CD4-positive, alpha-beta T cell treated with Interleukin-6 at 100 ng/mL for 8 hours (primary cell): Measurements from ENCODE around the gene UGT2B7.
"Not testable (repeated sequence)": the region's sequence is repeated elsewhere in the genome, so short reads cannot be mapped to it uniquely, and the experiment has no call there.

ENCODE experiments used
- DNase-seq: peaks from one replicate; pipeline ENCODE4 v3.0.0-alpha.2; 2020; ENCODE audit warnings: mixed read lengths, low spot score

Gene UGT2B7

DNA sequence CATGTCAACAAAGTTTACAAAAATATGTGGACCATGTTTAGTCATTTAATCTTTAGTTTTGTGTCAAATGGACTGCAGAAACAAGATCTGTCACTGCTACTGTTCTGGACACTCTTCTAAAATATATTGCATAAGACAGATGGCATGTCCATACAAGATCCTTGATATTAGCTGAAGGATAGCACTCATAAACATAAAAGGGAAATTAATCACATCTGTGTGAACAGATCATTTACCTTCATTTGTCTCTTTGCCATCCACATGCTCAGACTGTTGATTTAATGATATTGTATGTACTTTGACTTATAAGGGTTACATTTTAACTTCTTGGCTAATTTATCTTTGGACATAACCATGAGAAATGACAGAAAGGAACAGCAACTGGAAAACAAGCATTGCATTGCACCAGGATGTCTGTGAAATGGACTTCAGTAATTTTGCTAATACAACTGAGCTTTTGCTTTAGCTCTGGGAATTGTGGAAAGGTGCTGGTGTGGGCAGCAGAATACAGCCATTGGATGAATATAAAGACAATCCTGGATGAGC, at the start of gene UGT2B7:
TSS of gene UGT2B7 (plus strand) at position 364 of the 546 bp plus-strand sequence. CDS start at position 411, 47 bp downstream.
- DNase-seq, result no peak

DNA sequence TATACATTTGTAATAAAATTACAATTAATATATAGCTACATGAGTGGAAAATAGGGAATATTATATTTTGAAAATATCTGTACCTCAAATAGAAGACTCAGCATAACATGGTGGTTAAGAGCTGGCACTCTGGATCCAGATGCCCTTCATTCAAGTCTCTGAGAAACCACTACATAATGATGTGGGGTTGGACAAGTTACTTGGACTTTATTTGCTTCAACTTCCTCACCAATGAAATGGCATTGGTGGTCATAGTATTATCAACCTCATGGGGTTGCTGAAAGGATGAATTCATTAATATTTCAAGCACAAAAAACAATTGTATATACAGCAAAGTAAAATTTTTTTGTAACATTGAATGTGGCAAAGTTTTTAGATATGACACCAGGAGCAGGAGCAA, 46.4 kb upstream of the UGT2B7 start:
- DNase-seq, result no peak

DNA sequence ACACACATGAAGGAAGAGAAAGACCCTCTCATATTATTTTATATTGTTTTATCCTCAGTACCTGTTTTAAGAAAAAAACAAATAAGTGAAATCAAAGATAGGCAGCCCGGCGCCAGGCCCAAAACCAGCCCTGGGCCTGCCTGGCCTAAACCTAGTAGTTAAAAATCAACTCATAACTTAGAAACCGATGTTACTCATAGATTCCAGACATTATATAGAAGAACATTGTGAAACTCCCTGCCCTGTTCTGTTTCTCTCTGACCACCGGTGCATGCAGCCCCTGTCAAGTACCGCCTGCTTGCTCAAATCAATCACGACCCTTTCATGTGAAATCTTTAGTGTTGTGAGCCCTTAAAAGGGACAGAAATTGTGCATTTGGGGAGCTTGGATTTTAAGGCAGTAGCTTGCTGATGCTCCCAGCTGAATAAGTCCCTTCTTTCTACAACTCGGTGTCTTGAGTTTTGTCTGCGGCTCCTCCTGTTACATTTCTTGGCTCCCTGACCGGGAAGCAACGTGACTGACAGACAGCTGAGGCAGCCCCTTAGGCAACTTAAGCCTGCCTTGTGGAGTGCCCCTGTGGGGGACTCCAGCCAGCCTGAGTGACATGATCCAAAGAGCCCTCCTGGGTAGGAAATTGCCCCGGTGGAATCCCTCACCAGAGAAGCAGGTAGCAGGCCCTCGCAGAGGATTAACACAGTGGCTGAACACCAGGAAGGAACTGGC, 45.3 kb upstream of the UGT2B7 start:
- not testable (repeated sequence) for DNase-seq

DNA sequence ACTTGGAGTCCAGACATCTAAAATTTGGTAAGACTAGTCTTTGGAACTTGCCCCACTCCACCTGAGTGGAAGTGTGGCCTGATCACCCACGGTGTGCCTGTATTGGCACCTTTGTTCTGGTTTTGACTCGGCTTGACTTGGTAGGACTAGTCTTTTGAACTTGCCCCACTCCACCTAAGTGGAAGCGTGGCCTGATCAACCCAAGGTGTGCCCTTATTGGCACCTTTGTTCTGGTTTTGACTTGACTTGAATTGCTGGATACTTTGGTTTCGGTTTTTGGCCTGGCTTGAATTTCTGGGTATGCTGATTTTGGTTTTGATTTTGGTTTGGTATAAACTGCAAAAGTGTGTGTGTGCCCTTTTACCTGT, 44.7 kb upstream of the UGT2B7 start:
- no peak for DNase-seq

DNA sequence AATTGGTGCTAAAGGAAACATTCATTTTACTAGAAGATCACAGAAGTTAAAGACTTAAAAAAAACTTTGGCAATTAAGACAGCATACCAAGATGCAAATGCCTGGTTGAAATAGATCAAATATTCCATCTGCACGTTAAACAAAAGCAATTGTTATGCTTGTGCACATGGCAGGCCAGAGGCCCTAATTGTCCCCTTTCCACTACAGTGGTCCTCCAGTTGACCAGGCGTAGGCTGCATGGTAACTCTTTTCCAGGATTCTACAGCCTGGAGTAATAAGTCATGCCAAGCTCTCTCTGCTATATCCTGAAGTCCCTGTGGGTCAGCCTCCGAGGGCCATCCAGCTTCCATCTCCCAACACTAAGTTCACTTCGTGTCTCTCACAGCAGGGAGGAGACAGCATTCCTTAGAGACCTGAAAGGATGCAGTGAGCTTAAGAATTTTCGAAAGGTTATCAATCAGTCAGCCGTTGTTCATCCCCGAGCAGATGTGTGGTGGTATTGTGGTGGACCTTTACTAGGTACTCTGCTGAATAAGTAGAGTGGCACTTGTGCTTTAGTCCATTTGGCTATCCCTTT, 42.9 kb upstream of the UGT2B7 start:
- not testable (repeated sequence) for DNase-seq

DNA sequence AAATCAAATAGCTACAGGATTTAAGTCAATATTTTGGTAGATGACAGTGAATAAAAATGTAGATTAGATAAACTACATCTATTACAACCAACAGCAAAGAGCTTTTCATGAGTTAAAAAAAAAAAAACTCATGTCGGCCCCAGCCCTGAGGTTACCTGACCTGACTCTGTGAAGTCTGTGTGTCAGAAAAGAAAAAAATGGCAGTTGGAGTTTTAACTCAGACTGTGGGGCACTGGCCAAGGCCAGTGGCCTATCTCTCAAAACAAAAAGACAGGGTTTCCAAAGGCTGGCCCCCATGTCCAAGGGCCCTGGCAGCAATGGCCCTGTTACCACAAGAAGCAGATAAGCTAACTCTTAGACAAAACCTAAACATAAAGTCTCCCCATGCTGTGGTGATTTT, 42.2 kb upstream of the UGT2B7 start:
- not testable (repeated sequence) for DNase-seq

DNA sequence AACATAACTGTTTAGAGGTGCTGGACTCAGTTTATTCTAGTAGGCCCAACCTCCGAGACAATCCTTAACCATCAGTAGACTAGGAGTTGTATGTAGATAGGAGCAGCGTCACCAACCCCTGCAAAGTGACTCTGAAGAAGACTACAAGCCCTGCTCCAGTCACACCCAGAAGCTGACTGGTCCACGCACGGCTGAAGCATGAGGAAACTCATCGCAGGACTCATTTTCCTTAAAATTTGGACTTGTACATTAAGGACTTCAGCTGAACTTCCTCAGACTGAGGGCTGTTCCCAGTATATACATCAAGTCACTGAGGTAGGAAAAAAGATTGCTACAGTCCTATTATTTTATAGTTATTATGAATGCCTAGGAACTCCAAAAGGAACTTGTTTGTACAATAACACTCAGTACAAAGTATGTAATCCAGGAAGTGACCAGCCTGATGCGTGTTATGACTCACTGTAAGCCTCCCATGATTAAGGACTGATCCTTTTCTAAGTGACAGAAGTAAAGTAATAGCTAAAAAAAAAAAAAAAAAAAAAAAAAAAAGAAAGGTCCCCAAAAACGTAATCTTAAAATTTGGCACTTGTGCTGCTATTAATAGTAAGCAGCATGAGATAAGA, 41.6 kb upstream of the UGT2B7 start:
- no peak for DNase-seq

DNA sequence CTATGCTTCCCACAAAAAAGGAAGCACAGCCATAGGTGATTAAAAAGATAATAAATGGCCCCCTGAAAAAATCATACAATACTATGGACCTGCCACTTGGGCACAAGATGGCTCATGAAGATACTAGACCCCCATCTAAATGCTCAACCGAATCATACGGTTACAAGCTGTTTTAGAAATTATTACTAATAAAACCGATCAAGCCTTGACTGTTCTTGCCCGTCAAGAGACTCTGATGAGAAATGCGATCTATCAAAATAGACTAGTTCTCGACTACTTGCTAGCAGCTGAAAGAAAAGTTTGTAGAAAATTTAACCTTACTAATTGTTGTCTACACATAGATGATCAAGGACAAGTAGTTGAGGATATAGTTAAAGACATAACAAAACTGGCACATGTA, 40.1 kb upstream of the UGT2B7 start:
- no peak for DNase-seq

DNA sequence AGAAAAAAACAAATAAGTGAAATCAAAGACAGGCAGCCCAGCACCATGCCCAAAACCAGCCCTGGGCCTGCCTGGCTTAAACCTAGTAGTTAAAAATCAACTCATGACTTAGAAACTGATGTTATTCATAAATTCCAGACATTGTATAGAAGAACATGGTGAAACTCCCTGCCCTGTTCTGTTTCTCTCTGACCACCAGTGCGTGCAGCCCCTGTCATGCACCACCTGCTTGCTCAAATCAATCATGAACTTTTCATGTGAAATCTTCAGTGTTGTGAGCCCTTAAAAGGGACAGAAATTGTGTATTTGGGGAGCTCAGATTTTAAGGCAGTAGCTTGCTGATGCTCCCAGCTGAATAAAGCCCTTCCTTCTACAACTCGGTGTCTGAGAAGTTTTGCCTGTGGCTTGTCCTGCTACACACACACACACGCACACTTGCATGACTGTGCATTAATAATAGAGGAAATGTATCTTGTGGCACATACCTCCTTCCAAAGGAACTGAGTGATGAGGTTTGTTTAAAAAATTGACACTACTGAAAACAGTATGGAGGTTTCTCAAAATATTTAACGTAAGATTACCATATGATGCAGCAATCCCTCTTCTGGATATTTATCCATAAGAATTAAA, 39.2 kb upstream of the UGT2B7 start:
- no peak for DNase-seq

DNA sequence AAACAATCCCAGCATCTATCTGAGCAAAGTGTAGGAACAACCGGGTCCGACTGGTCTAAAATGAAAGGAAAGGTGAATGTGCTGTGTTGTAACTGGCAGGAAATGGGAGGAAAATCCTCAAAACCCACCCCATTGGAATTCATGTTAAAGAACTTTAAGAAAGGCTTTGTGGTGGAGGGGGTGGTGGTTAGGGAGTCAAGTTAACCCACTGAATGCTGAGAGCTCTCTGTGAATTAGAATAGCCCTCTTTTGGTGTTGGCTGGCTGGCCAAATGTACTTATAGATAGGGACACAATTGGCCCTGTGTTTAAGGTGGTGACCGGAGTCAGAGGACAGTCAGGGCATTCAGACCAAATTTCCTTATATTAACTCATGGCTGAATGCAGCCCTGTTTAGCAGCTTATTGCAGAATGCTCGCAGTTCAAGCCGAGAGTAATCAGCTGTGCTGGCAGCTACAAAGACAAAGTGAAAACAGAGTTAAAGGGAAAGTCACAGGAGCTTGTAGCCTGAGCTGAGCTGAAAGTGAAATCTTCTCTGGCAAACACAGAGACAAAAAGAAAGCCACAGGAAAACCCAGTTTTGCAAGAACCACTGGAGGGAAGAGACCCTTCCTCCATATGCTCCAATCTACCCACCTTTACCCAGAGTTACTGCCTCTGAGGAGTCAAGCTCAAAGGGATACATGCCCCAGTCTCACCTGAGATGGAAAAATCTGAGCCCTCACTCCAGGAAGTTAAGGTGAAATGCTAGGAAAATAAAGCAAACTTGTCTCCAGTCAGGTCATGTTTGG, 38.5 kb upstream of the UGT2B7 start:
- DNase-seq, result no peak

DNA sequence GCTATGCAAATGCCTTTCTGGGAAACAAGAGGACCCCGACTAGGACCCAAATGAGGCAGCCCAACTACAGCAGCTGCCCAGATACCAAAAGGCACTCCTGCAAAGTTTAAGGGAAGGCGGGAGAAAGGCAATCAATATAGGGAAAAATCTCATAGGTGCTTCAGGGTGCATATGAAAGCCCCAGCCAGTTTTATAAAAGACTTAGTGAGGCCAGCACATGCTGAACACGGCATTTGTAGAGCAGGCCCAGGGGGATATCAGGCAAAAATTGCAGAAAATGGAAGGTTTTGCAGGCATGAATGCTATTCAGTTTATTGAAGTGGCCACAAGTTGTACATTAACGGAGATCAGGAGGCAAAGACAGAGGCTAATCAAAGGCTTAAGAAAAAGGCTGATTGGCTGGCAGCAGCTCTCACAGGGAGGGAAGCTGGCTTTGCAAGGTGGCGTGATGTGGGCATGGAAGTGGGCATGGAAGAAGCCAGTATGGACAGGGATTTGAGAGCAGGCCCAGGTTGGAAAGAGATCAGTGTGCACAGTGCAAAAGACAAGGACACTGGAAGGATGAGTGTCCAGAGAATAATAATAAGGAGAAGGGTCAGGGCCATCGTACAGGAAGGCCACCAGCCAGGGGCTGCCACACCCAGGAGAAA, 37.7 kb upstream of the UGT2B7 start:
- DNase-seq, result no peak

DNA sequence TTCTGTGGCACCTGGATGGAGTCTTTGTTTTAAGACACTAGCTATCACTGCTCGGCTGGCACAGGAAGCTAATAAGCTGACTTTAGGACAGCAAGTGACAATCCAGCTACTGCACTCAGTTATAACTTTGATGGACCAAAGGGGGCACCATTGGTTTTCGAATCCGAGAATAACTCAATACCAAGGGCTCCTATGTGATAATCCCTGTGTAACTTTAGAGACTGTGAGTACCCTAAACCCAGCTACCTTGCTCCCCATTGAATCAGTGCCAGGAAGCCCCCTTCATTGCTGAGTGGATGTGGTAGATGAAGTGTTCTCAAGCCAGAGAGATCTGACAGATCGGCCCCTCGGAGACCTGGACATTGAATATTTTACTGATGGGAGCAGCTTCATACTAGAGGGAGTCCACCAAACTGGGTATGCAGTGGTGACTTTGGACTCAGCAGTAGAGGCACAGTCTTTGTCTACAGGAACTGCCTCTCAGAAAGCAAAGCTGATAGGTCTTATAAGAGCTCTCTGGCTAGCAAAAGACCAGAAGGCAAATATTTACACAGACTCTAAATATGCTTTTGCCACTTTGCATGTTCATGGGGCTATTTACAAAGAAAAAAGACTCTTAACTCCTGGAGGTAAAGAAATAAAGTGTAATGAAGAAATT, 35.5 kb upstream of the UGT2B7 start:
- DNase-seq, result no peak

DNA sequence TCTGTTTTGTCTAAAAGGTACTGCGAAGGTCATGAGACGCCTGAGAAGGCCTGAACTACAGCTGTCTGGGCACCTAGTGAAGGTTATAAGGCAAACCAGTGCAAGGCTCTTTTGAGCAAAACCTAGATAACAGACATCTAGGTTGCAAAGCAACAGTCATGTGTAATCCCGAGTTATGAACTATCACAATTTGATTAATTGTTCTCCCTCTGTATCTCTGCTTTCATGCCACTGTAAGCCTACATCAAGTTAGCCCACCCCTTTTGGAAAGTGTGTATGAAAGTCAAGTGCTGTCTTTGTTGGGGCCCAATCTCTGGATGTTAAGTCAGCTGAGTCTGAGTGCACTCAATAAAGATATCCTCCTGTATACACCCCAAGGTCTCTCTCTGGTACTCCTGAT, 31.9 kb upstream of the UGT2B7 start:
- no peak for DNase-seq

DNA sequence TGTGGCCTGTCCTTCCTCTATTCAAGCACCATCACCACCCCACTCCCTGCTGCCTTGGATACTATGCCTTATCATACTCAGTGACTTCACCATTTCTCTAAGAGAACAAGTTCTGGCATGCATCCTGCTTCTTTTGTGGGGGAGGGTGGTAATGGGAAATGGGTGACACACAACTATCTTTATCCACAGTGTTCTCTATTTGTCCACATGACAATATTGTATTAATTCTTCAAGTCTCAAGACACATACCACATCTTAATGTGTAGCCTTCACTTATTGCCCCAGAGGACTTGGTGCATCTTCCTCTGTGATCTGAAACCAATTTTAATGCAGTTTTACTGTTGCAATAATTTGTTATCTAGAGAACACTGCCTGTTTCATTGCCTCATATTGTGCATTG, 29.3 kb upstream of the UGT2B7 start:
- no peak for DNase-seq

DNA sequence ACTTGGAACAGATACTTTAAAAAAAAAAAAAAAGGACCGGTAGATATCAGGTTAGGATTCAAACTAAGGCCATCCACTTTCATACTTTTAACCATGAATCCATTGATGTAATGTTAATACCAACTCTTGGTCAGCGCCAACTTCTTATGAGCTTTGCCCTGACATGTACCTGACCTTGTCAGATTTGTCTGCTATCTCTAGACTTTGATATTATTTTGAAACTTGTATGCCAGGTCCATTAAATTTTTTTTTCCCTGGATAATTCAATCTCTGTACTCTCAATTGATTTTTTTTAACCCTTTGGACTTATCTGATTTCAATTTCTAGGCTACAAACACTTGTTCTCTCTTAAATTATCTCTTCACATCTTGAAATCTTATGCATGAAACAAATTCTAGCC, 27.2 kb upstream of the UGT2B7 start:
- no peak for DNase-seq

DNA sequence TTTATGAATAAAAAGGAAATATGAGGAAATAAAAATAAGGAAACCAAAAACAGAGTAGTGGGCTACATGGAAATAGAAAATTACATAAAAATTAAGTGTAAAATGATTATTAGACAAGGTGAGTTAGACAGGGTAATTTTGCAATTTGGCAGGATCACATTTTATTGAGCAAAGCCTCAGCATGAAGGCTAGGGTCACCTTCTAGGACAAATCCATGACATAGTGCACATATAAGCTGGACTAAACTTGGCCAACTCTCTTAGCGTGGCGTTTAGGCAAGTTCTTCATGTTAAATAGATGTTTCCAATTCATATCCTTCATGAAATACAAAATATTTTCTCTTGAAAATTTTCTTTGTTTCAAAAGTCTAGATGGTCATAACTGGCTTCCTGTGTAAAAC, 25.7 kb upstream of the UGT2B7 start:
- no peak for DNase-seq

DNA sequence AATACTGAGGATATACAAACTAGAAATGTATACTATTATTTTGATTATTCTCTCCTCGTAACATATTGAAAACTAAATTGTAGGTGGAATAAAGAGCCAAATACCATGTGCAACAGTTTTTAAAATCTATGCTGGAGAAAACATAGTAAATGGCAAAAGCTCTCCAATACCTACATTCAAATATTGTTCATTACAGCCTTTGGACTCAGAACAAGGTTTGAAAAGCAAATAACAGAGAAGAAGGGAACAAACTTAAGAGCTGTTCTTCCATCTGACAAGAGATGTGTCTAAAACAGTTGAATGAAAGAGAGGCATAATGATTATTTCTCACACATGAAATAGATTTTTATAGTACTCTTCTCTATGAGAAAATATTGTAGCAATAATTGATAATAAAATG, 25.0 kb upstream of the UGT2B7 start:
- DNase-seq, result no peak

DNA sequence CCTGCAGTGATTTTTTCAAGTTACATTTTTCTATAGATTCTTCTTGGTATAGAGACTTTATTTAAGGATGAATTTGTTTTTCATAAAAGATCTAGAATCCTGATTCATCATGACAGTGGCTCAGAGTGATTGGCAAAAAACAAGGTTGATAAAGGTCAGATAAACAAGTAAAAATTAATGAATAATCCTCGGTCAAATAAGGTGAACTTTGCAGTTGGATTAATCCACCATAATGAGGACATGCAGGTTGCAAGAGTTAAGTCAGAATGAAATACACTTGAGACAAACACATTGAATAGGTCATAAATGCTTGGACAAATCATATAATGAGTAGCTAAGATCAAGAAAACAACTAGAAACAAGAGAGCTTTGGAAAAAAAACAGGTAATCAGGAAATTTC, 22.9 kb upstream of the UGT2B7 start:
- DNase-seq, result no peak

DNA sequence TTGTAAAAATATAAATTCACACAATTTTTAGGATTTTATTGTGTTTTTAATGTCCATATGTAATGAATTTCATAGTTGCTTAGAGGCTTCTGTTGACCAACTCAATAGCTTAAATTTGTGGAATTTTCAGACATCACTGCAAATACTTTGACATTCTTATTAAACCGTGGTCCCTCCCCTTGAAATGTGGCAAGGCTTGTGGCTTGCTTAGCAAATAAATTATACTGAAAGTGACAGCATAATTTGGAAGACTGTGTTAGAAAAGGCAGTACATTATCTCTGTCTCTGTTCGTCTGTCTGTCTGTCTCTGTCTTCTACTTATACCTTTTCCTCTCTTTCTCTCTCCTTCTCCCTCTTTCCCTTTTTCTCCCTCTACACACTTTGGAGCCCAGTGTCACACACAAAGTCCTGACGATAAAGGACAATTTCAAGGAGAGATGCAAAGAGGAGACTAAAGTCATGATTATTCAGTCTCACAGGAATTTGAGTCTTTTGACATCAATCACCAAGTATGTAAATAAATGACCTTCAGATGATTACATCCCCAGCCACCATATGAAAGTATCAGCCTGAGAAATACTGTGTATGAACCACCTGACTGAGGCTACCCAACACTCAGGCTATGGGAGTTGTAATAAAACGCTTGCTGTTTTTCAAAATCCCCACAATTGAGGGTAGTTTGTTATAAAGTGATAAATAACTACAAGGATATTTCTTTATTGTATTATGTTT, 21.0 kb upstream of the UGT2B7 start:
- no peak for DNase-seq

DNA sequence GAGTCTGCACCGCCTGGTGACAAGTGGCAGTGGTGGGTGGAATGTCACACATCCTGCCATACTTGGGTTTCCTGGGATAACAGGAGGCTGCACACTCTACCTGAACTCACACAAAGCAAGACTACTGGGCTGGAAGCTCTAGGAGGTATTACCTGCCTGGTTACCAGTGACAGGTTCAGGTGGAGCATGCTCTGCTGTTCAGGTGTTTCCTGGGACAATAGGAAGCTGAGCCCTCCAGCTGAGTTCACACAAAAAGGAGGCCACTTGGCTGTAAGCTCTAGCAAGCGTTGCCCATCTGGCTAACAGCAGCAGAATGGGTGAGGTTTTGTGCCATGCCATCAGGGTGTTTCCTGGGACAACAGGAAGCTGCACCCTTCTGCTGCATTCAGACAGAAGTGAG, 17.4 kb upstream of the UGT2B7 start:
- no peak for DNase-seq
